A549 (cell line): ENCODE data around the gene CMPK2. TPM values are rescaled to one million over a fixed set of nuclear protein-coding genes. Genes with fewer than 3 reads are reported as not detected.

Experiments
- ATAC-seq, 2 experiments: fragments of 200-7000 bp in 1 of 2; fragments of >200 bp in 1 of 2; cut with Nextera tagmentation in 1 of 2; cut with Tn5 transposase in 1 of 2; 3 replicates each; pipeline versions ENCODE4 v1.8.0 to v1.9.1; 2018 to 2020; ENCODE audit warnings: mild to moderate bottlenecking in 1 of 2, moderate library complexity in 1 of 2
- CTCF ChIA-PET: fragments of 300-600 bp; sonication (Branson Sonifier 250); formaldehyde crosslinking; extraction: SDS; loops from one replicate; lab custom pipeline; 2021; ENCODE audit warnings: antibody characterized with exemption, inconsistent platforms; lab: Yijun Ruan, JAX
- POLR2A ChIA-PET: fragments of 350-600 bp; formaldehyde crosslinking; extraction: SDS; loops from one replicate; lab custom pipeline; 2021; ENCODE audit warnings: antibody characterized with exemption, inconsistent platforms; lab: Yijun Ruan, JAX
- DNase-seq, 2 experiments: peaks; one replicate each; pipeline versions ENCODE4 v3.0.0 to v3.0.0-alpha.2; 2011 to 2016; ENCODE audit warnings: low read depth in 1 of 2, low spot score in 1 of 2
- FAIRE-seq: peaks from 2 replicates; lab custom pipeline; 2011; peaks lifted over from hg19 to GRCh38; lab: Jason Lieb, UNC
- H3K27ac ChIP-seq, 2 experiments: fragments of >200 bp; sonication (Bioruptor Twin); formaldehyde crosslinking; 3 replicates each; pipeline ENCODE4 v1.5.1; 2016 to 2017
- H3K4me1 ChIP-seq: fragments of >200 bp; sonication (Bioruptor Twin); formaldehyde crosslinking; 3 replicates; pipeline ENCODE4 v1.6.1; 2016
- H3K4me2 ChIP-seq: fragments of >200 bp; sonication (Bioruptor Twin); formaldehyde crosslinking; 3 replicates; pipeline ENCODE4 v1.6.1; 2016
- H3K4me3 ChIP-seq: fragments of >200 bp; sonication (Bioruptor Twin); formaldehyde crosslinking; 3 replicates; pipeline ENCODE4 v1.5.1; 2016
- H3K9me3 ChIP-seq: fragments of >200 bp; sonication (Bioruptor Twin); formaldehyde crosslinking; 3 replicates; pipeline ENCODE4 v1.6.1; 2016
- BHLHE40 ChIP-seq: IDR thresholded peaks from 2 replicates; pipeline ENCODE4 v1.6.1; 2012; ENCODE audit warnings: low read depth, low read length, inconsistent platforms
- CBX2 ChIP-seq: fragments of 200-600 bp; sonication (generic); IDR thresholded peaks from 2 replicates; pipeline ENCODE4 v1.6.1; 2016; ENCODE audit warnings: low read depth, mild to moderate bottlenecking, borderline replicate concordance
- CEBPB ChIP-seq, 2 experiments: fragments of >200 bp in 1 of 2; sonication (Bioruptor Twin) in 1 of 2; formaldehyde crosslinking in 1 of 2; IDR thresholded peaks; 2 replicates each; pipeline ENCODE4 v1.6.1; 2012 to 2016
- EHF ChIP-seq: fragments of 250-450 bp; sonication (Bioruptor Pico); IDR thresholded peaks from 2 replicates; pipeline ENCODE4 v1.5.0; 2020; ENCODE audit warnings: mild to moderate bottlenecking
- HEYL ChIP-seq: fragments of 250-450 bp; sonication (Bioruptor Pico); IDR thresholded peaks from 2 replicates; pipeline ENCODE4 v1.8.0; 2021; ENCODE audit warnings: mild to moderate bottlenecking, moderate library complexity
- HOXB13 ChIP-seq: fragments of 250-450 bp; sonication (Bioruptor Pico); IDR thresholded peaks from 2 replicates; pipeline ENCODE4 v1.5.0; 2020; ENCODE audit warnings: low read depth, mild to moderate bottlenecking, moderate library complexity
- MAFK ChIP-seq: fragments of 450-650 bp; IDR thresholded peaks from 2 replicates; pipeline ENCODE4 v1.6.1; 2014; ENCODE audit not compliant: partially characterized antibody
- MAZ ChIP-seq: fragments of 150-350 bp; IDR thresholded peaks from 2 replicates; pipeline ENCODE4 v1.6.1; 2014; ENCODE audit warnings: antibody characterized with exemption, low read depth, low read length, borderline replicate concordance
- NFE2L2 ChIP-seq: fragments of 150-350 bp; conservative IDR thresholded peaks from 2 replicates; pipeline ENCODE4 v1.6.1; 2014; ENCODE audit warnings: low read length
- NPAS2 ChIP-seq: fragments of 250-450 bp; sonication (Bioruptor Pico); IDR thresholded peaks from 2 replicates; pipeline ENCODE4 v1.8.0; 2022; ENCODE audit warnings: mild to moderate bottlenecking, moderate library complexity, borderline replicate concordance
- NR3C1 ChIP-seq: fragments of >200 bp; sonication (Bioruptor Twin); formaldehyde crosslinking; IDR thresholded peaks from 3 replicates; pipeline ENCODE4 v1.6.1; 2017
- POLR2A ChIP-seq: IDR thresholded peaks from 2 replicates; pipeline ENCODE4 v1.6.1; 2012; ENCODE audit warnings: mild to moderate bottlenecking, low read length
- RAD21 ChIP-seq, 2 experiments: fragments of >200 bp in 1 of 2; sonication (Bioruptor Twin) in 1 of 2; formaldehyde crosslinking in 1 of 2; IDR thresholded peaks in 1 of 2; conservative IDR thresholded peaks in 1 of 2; 2 replicates in 1 of 2; 3 replicates in 1 of 2; pipeline ENCODE4 v1.6.1; 2012 to 2018; ENCODE audit warnings: inconsistent platforms in 1 of 2
- SMC3 ChIP-seq: fragments of >200 bp; sonication (Bioruptor Twin); formaldehyde crosslinking; IDR thresholded peaks from 3 replicates; pipeline ENCODE4 v1.6.1; 2018; ENCODE audit warnings: inconsistent platforms
- ZFP36 ChIP-seq: fragments of 450-650 bp; IDR thresholded peaks from 2 replicates; pipeline ENCODE4 v1.6.1; 2014; ENCODE audit warnings: borderline replicate concordance; ENCODE audit not compliant: partially characterized antibody
- ZNF302 ChIP-seq: fragments of 250-450 bp; sonication (Bioruptor Pico); IDR thresholded peaks from 2 replicates; pipeline ENCODE4 v1.9.0; 2021; ENCODE audit warnings: inconsistent platforms, mild to moderate bottlenecking, moderate library complexity
- WGBS: methylation state at CpG from one replicate; pipeline ENCODE4 v1.1.6; 2017; ENCODE audit errors: missing lambda C conversion rate; 5-methylcytosine and 5-hydroxymethylcytosine counted together
- polyA plus RNA-seq, 4 experiments: library from polyadenylated mRNA; depleted of rRNA in 3 of 4; stranded (reverse); fragments of >200 nt; fragmentation: RNase III in 1 of 4; extraction: RNeasy Plus Mini Kit Qiagen cat#74134 plus additional on column Dnase treatment in 1 of 4; gene quantifications; 2 replicates in 3 of 4; 3 replicates in 1 of 4; pipeline ENCODE4 v1.2.3, GENCODE V29; 2011 to 2017
- TF ChIP-seq, protein P1 (sequence below): fragments of 250-450 bp; sonication (Bioruptor Pico); IDR thresholded peaks from 2 replicates; pipeline ENCODE4 v1.5.0; 2020; ENCODE audit warnings: low read depth, mild to moderate bottlenecking, moderate library complexity
- TF ChIP-seq, protein P2 (sequence below): fragments of >200 bp; sonication (Bioruptor Twin); formaldehyde crosslinking; IDR thresholded peaks from 3 replicates; pipeline ENCODE4 v1.5.1; 2016

The CMPK2 gene
- polyA plus RNA-seq, 2 of the 4 experiments (the other 2 are of a cell fraction), result 0.12 to 0.41 TPM

DNA sequence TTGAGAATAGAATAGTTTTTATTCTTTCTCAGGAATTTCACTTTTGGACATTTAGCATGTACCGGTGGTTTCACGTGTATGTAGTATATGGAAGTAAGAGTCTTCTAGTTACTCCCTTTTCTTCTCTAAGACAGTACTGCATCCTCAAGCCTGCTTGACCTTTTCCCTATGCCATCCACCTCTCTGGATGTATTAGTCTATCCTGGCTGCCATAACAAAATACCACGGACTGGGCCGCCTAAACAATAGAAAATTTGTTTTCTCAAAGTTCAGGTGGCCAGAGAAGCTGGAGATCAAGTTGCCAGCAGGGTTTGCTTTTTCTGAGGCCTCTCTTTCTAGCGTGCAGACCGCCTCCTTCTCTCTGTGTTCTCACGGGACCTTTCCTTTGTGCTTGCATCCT, 1.3 kb upstream of the CMPK2 start:
- TF ChIP-seq ZFP36, result no peak
- TF ChIP-seq BHLHE40, result no peak
- TF ChIP-seq CBX2, result no peak
- TF ChIP-seq NFE2L2, result no peak
- no peak for TF ChIP-seq NPAS2
- no peak for TF ChIP-seq MAFK
- no peak for TF ChIP-seq EHF (CRISPR knock-in tag)
- no peak for TF ChIP-seq NR3C1
- no peak for TF ChIP-seq MAZ
- TF ChIP-seq, protein P1, sequence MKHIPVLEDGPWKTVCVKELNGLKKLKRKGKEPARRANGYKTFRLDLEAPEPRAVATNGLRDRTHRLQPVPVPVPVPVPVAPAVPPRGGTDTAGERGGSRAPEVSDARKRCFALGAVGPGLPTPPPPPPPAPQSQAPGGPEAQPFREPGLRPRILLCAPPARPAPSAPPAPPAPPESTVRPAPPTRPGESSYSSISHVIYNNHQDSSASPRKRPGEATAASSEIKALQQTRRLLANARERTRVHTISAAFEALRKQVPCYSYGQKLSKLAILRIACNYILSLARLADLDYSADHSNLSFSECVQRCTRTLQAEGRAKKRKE (CRISPR knock-in tag), result no peak
- TF ChIP-seq POLR2A, result no peak
- no peak for ATAC-seq
- DNase-seq, result no peak
- CTCF ChIA-PET, result interaction anchor here (1.2 to 2.5 kb wide), 6 partner anchors 18 to 55 kb away, joined by 3 to 8 read pairs (median 4); no protein-coding TSS in a partner anchor
- Histone ChIP-seq H3K4me2 (no peak overlapping the region), H3K4me3 (no peak overlapping the region), H3K4me1 (peaks cover 9% of the 10 kb centered on the region; the same call in 1 of the 3 replicates), H3K27ac (no peak overlapping the region), H3K9me3 (no peaks in the 10 kb centered on the region)
- 72% methylated on average over 7 of the region's 7 CpGs for WGBS
- no peak for FAIRE-seq
- POLR2A ChIA-PET, result no interaction called here

DNA sequence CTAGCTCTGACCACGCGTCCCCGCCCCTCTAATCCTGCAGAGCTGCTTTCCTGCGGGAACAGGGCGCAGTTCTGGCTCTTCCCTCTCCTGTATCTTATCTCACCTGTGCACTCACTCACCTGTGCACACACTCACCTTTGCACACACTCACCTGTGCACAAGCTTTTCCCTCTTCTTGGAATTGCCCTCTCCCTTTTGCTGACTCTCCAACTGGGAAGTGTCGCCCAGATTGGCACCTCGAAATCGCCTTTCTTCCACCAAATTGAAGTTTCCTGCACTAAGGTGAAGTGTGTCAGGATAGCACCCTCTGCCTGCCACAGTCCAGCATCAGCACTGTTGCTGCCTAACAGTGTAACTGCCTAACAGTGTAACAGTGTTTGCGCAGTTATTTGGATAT, 566 bp upstream of the CMPK2 start:
- CTCF ChIA-PET, result interaction anchor here (0.7 to 2.5 kb wide), 11 partner anchors 9 to 66 kb away, joined by 3 to 8 read pairs (median 4); partner anchors contain the start of gene RSAD2
- Histone ChIP-seq H3K4me3 (peak overlapping the region; percentile 47), H3K9me3 (no peaks in the 10 kb centered on the region), H3K4me1 (peaks cover 9% of the 10 kb centered on the region; the same call in 1 of the 3 replicates), H3K4me2 (peak overlapping the region; percentile 97), H3K27ac (no peak overlapping the region)
- FAIRE-seq, result peak; percentile 65
- WGBS, result 32% methylated on average over 9 of the region's 9 CpGs
- peak; percentile 75 to 86 for ATAC-seq
- DNase-seq, result peak; percentile 44 to 56
- POLR2A ChIA-PET, result no interaction called here
- TF ChIP-seq ZFP36, result no peak
- no peak for TF ChIP-seq ZNF302 (CRISPR knock-in tag)
- no peak for TF ChIP-seq NR3C1
- no peak for TF ChIP-seq HOXB13 (CRISPR knock-in tag)
- TF ChIP-seq, protein P2, sequence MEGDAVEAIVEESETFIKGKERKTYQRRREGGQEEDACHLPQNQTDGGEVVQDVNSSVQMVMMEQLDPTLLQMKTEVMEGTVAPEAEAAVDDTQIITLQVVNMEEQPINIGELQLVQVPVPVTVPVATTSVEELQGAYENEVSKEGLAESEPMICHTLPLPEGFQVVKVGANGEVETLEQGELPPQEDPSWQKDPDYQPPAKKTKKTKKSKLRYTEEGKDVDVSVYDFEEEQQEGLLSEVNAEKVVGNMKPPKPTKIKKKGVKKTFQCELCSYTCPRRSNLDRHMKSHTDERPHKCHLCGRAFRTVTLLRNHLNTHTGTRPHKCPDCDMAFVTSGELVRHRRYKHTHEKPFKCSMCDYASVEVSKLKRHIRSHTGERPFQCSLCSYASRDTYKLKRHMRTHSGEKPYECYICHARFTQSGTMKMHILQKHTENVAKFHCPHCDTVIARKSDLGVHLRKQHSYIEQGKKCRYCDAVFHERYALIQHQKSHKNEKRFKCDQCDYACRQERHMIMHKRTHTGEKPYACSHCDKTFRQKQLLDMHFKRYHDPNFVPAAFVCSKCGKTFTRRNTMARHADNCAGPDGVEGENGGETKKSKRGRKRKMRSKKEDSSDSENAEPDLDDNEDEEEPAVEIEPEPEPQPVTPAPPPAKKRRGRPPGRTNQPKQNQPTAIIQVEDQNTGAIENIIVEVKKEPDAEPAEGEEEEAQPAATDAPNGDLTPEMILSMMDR, result peak; percentile 51
- TF ChIP-seq RAD21 (conservative IDR thresholded peaks at IDR 0.05 in 1 of 2, IDR thresholded peaks at IDR 0.05 in 1 of 2), result peak; percentile 35 to 39; a peak in 3 of 5 replicates
- TF ChIP-seq HEYL (CRISPR knock-in tag), result no peak
- peak; percentile 28; the same call in 1 of the 3 replicates for TF ChIP-seq SMC3

DNA sequence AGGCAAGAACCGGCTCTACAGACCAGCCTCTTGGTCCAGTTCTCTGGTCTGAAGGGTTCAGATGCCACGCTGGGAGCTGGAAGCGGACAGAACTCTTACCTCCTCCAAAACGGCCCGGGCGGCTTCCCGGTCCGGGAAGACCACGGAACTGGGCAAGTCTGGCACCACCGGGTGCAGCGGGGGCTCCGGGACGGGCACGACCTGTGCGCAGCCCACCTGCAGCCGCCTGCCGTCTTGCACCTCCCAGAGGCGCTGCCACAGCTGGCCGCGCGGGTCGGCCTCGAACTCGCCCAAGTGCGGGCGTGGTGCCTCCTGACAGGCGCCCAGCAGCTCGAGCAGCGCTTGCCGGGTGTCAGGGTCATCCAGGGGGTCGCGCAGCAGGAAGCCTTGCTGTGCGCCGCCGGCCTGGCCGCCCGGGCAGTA, 773 bp downstream of the CMPK2 start:
- ChIA-PET CTCF (interaction anchor here (0.6 to 2.5 kb wide), 5 partner anchors 13 to 233 kb away, joined by 3 to 8 read pairs (median 6); partner anchors contain the start of gene RSAD2), POLR2A (no interaction called here)
- peak; percentile 11 to 19; a peak in 4 of 6 replicates for ATAC-seq
- H3K4me1 ChIP-seq, result peaks cover 9% of the 10 kb centered on the region; the same call in 1 of the 3 replicates
- FAIRE-seq, result no peak
- TF ChIP-seq HOXB13 (CRISPR knock-in tag) (no peak), CEBPB (IDR thresholded peaks at IDR 0.05) (no peak), NPAS2 (no peak)
- TF ChIP-seq, all 56 proteins: peak for 0
- H3K4me2 ChIP-seq, result peak overlapping the region; percentile 97
- peak in 1 of 2 experiments; percentile 11 for DNase-seq
- H3K27ac ChIP-seq, result peak overlapping the region in 1 of 2 experiments; percentile 75; a peak in 3 of 6 replicates
- H3K9me3 ChIP-seq, result peaks cover 5% of the 10 kb centered on the region; the same call in 2 of the 3 replicates
- 10% methylated on average over 16 of the region's 37 CpGs for WGBS
- peak overlapping the region; percentile 47 for H3K4me3 ChIP-seq
